ENCODE results near the gene CHD6.

Gene CHD6

DNA sequence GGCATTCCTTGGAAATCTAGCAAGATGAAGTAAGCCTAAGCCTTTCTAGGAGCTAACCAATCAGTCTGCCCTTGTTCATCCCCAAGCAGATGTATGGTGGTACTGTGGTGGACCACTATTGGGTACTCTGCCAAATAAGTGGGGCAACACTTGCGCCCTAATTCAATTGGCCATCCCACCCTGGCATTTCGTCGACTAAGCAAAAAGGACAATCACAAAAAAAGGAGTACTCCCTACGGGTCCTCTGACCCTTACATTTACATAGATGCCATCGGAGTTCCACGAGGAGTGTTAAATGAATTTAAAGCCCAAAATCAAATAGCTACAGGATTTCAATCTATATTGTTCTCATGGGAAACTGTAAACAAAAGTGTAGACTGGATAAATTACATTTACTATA is 19.5 kb downstream of the CHD6 start:
- TF ChIP-seq CREB1 (IDR thresholded peaks at IDR 0.05; ENCODE audit: low read depth) (no peak), ZBTB7A (IDR thresholded peaks at IDR 0.05; ENCODE audit: low read depth) (no peak), TEAD4 (IDR thresholded peaks at IDR 0.05) (no peak), NFIC (IDR thresholded peaks at IDR 0.05) (no peak), RAD21 (IDR thresholded peaks at IDR 0.05; ENCODE audit: low read depth) (no peak), FOXM1 (IDR thresholded peaks at IDR 0.05; ENCODE audit: borderline replicate concordance, low read depth) (no peak), YY1 (IDR thresholded peaks at IDR 0.05; ENCODE audit: low read depth) (no peak)
- TF ChIP-seq, protein P1, sequence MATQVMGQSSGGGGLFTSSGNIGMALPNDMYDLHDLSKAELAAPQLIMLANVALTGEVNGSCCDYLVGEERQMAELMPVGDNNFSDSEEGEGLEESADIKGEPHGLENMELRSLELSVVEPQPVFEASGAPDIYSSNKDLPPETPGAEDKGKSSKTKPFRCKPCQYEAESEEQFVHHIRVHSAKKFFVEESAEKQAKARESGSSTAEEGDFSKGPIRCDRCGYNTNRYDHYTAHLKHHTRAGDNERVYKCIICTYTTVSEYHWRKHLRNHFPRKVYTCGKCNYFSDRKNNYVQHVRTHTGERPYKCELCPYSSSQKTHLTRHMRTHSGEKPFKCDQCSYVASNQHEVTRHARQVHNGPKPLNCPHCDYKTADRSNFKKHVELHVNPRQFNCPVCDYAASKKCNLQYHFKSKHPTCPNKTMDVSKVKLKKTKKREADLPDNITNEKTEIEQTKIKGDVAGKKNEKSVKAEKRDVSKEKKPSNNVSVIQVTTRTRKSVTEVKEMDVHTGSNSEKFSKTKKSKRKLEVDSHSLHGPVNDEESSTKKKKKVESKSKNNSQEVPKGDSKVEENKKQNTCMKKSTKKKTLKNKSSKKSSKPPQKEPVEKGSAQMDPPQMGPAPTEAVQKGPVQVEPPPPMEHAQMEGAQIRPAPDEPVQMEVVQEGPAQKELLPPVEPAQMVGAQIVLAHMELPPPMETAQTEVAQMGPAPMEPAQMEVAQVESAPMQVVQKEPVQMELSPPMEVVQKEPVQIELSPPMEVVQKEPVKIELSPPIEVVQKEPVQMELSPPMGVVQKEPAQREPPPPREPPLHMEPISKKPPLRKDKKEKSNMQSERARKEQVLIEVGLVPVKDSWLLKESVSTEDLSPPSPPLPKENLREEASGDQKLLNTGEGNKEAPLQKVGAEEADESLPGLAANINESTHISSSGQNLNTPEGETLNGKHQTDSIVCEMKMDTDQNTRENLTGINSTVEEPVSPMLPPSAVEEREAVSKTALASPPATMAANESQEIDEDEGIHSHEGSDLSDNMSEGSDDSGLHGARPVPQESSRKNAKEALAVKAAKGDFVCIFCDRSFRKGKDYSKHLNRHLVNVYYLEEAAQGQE (IDR thresholded peaks at IDR 0.05; ENCODE audit: low read depth) = no peak

DNA sequence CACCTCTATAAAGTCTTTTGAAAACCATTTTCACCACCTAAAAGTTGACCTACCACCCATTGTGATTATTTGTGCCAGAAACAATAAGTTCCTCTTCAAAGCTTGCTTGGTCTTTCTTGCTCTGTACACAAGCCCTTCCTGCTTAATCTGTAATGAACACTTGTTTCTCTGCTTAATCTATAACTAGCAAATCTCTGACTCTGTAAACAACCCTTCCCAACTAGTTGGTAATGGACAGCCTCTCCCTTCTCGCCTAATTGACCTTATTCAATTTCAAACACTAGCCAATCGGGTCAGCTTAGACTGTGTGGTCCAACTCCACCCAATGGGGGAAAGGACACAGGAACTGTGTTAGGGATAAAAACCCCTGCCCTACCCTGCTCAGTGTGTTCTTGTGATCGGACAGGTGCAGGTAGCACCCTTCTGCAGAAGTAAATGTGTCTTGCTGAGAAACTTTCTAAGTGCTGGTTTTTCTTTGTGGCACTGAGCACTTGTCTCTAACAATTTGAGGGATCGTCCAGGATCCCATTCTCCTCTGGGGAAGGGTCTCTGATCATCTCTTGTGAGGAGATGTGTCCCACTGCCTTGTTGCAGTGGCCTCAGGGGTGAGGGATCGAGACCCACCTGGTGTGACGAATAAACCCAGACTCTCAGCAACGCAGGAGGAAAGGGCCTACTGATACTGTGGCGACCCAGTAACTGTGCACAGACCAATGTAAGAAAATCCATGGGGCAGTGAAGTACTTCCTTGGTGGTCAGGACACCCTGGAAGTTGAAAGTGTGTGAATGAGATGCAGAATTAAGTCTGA is 23.5 kb downstream of the CHD6 start:
- no peak for TF ChIP-seq FOXM1 (IDR thresholded peaks at IDR 0.05; ENCODE audit: borderline replicate concordance, low read depth)
- TF ChIP-seq, protein P2, sequence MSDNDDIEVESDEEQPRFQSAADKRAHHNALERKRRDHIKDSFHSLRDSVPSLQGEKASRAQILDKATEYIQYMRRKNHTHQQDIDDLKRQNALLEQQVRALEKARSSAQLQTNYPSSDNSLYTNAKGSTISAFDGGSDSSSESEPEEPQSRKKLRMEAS (IDR thresholded peaks at IDR 0.05) = no peak
- no peak for TF ChIP-seq TEAD4 (IDR thresholded peaks at IDR 0.05)
- TF ChIP-seq RAD21 (IDR thresholded peaks at IDR 0.05; ENCODE audit: low read depth) = no peak
- TF ChIP-seq ZBTB7A (IDR thresholded peaks at IDR 0.05; ENCODE audit: low read depth) = no peak
- no peak for TF ChIP-seq NFIC (IDR thresholded peaks at IDR 0.05)
- TF ChIP-seq EGR1 (IDR thresholded peaks at IDR 0.05) = no peak
- TF ChIP-seq, protein P1 (IDR thresholded peaks at IDR 0.05; ENCODE audit: low read depth) = no peak
- no peak for TF ChIP-seq TCF12 (IDR thresholded peaks at IDR 0.05; ENCODE audit: low read depth)
- TF ChIP-seq YY1 (IDR thresholded peaks at IDR 0.05; ENCODE audit: low read depth) = no peak
- no peak for TF ChIP-seq CREB1 (IDR thresholded peaks at IDR 0.05; ENCODE audit: low read depth)
- TF ChIP-seq EP300 (IDR thresholded peaks at IDR 0.05; ENCODE audit: borderline replicate concordance) = no peak
- TF ChIP-seq, protein P3, sequence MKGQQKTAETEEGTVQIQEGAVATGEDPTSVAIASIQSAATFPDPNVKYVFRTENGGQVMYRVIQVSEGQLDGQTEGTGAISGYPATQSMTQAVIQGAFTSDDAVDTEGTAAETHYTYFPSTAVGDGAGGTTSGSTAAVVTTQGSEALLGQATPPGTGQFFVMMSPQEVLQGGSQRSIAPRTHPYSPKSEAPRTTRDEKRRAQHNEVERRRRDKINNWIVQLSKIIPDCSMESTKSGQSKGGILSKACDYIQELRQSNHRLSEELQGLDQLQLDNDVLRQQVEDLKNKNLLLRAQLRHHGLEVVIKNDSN (IDR thresholded peaks at IDR 0.05) = no peak
- TF ChIP-seq TAF1 (IDR thresholded peaks at IDR 0.05; ENCODE audit: low read depth) = no peak
- no peak for TF ChIP-seq CEBPB (IDR thresholded peaks at IDR 0.05)

DNA sequence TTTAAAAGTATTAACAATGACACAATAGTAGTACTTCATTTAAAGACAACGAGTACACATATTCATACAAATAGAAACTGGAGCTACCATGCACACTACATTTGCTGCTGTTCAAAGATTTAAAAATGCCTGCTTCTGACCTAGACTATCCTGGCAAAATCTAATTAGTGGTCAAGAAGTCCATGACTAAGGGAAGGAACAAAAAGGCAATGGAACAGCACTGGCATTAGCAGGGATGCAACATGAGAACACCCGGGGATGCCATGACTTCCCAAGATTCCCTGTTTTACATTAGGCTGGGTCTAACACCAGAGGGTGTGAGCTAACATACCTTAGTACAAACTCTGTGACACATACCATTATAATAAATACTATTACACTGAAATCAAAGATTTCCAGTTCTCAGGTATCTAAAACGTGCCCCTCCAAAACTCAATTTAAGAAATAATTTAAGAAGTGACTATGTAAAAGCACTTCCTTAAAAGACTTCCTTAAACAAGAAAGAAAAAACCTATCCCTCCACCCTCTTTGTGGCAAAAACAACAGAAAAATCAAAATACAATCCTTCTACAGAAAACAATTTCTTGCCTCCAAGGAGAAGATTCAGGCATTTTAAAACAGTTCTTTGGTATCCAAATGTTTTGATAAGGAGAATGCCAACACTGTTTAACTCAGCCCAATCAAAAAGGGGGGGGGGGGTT is 25.5 kb downstream of the CHD6 start:
- TF ChIP-seq, protein P3 (IDR thresholded peaks at IDR 0.05) = no peak
- TF ChIP-seq RAD21 (IDR thresholded peaks at IDR 0.05; ENCODE audit: low read depth) (no peak), FOXM1 (IDR thresholded peaks at IDR 0.05; ENCODE audit: borderline replicate concordance, low read depth) (no peak), TCF12 (IDR thresholded peaks at IDR 0.05; ENCODE audit: low read depth) (no peak), ZBTB7A (IDR thresholded peaks at IDR 0.05; ENCODE audit: low read depth) (no peak), EP300 (IDR thresholded peaks at IDR 0.05; ENCODE audit: borderline replicate concordance) (no peak), NFIC (IDR thresholded peaks at IDR 0.05) (no peak)
- TF ChIP-seq, protein P2 (IDR thresholded peaks at IDR 0.05) = no peak

DNA sequence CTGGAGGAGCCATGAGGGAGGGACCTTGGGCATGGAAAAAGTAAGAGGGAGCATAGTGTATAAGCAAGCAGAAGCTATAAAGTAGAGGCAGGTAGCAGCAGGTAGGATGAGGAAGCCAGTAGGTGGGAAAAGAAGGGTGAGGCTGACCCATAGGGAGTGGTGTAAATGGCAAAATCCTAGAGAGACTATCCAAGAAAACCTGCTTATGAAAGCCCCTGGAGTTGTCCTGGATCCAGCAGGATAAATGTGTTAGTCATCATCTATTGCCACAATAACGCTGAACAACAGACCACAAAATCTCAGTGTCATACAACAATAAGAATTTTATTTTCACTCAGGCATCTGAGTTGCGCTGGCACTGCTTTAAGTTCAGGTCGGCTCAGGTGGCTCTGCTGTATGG is 30.2 kb downstream of the CHD6 start:
- no peak for TF ChIP-seq NFIC (IDR thresholded peaks at IDR 0.05)
- TF ChIP-seq TEAD4 (IDR thresholded peaks at IDR 0.05) = no peak
- TF ChIP-seq EGR1 (IDR thresholded peaks at IDR 0.05) = no peak
- TF ChIP-seq, protein P3 (IDR thresholded peaks at IDR 0.05) = no peak
- no peak for TF ChIP-seq TAF1 (IDR thresholded peaks at IDR 0.05; ENCODE audit: low read depth)
- TF ChIP-seq CREB1 (IDR thresholded peaks at IDR 0.05; ENCODE audit: low read depth) = no peak
- TF ChIP-seq, protein P1 (IDR thresholded peaks at IDR 0.05; ENCODE audit: low read depth) = no peak

Measured in Ishikawa (cell line).